ENCODE results near the gene TENM4. TPM values are rescaled to one million over a fixed set of nuclear protein-coding genes. Genes with fewer than 3 reads are reported as not detected.

Gene TENM4
- total RNA-seq, 1 donor from 2014 or later, result 11.9 TPM

DNA sequence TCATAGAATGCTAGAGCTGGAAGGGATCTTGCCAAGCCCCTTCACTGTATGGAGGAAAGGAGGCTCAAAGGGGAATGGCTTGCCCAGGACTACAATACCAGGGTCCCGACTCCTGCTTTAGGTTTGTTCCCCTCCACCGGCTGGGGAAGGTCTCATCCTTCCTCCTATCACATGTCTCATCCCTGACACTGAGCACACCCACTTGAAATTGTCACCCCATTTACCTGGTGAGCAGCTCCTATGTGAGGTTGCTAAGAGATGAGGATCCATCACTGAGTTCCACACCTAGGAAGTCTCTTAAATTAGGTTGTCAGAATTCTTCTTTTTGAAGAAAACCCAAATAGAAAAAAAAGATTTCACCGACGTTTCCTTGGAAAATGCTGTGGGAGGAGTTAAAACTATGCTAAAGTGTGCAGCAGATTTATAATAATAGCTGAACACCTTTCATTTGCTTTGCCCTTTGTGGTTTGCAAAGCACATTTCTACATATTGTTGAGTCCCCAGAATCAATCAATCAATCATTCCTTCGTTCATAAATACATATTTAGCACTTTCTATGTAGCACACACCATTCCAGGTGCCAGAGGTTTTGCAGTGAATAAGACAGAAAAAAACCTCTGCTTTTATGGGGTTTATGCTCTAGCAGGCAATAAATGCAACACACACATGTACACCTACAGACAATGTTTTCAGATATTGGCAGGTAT lies 91.7 kb downstream of the TENM4 start:
- TF ChIP-seq, protein P1, sequence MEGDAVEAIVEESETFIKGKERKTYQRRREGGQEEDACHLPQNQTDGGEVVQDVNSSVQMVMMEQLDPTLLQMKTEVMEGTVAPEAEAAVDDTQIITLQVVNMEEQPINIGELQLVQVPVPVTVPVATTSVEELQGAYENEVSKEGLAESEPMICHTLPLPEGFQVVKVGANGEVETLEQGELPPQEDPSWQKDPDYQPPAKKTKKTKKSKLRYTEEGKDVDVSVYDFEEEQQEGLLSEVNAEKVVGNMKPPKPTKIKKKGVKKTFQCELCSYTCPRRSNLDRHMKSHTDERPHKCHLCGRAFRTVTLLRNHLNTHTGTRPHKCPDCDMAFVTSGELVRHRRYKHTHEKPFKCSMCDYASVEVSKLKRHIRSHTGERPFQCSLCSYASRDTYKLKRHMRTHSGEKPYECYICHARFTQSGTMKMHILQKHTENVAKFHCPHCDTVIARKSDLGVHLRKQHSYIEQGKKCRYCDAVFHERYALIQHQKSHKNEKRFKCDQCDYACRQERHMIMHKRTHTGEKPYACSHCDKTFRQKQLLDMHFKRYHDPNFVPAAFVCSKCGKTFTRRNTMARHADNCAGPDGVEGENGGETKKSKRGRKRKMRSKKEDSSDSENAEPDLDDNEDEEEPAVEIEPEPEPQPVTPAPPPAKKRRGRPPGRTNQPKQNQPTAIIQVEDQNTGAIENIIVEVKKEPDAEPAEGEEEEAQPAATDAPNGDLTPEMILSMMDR (IDR thresholded peaks at IDR 0.05), result no peak
- Histone ChIP-seq H3K9me3 (no peaks in the 10 kb centered on the region), H3K36me3 (no peaks in the 10 kb centered on the region), H3K4me1 (no peaks in the 10 kb centered on the region), H3K4me3 (no peak overlapping the region), H3K27me3 (no peaks in the 10 kb centered on the region), H3K27ac (no peak overlapping the region)
- intact Hi-C loops (cut with DNase I), result no loop called here
- no peak for DNase-seq (ENCODE audit: low spot score in 2 of 2)

- DNase-seq (ENCODE audit: low spot score in 2 of 2), result no peak
- Histone ChIP-seq H3K27ac (no peak overlapping the region), H3K27me3 (no peaks in the 10 kb centered on the region), H3K4me3 (no peak overlapping the region), H3K36me3 (no peaks in the 10 kb centered on the region), H3K9me3 (no peaks in the 10 kb centered on the region), H3K4me1 (no peaks in the 10 kb centered on the region)
- intact Hi-C loops (cut with DNase I), result no loop called here
- TF ChIP-seq, protein P1 (IDR thresholded peaks at IDR 0.05), result no peak
These were observed 94.8 kb downstream of the TENM4 start for GRCh38 chr11:79346021-79346420.

DNA sequence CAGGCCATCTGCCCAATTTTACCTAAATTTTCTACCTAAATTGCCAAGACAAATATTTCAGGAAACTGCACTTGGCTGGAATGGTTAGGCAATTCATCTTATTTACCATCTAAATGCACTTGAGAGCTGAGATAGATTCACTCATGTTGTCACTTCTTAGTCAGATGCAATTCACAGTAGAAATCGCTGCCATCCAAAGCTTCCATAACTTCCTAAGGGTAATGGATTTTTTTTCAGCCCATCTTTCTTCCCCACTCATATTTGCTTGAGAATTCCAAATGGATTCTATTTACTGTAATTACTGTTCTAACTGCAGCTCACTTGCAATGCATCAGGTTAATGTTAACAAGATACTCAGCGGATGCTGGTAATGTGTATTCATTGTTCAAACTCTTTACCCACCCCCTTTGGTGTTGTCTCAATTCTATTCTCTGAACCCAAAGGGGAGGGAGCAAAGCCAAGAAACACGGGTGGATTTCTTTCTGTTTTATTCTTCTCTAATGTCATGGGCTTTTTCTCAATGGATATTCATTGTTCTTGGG lies 96.0 kb downstream of the TENM4 start:
- H3K27ac ChIP-seq, result no peak overlapping the region
- DNase-seq (ENCODE audit: low spot score in 2 of 2), result no peak
- intact Hi-C loops (cut with DNase I), result no loop called here
- H3K4me1 ChIP-seq, result no peaks in the 10 kb centered on the region
- no peaks in the 10 kb centered on the region for H3K27me3 ChIP-seq
- TF ChIP-seq, protein P1 (IDR thresholded peaks at IDR 0.05), result no peak
- no peaks in the 10 kb centered on the region for H3K9me3 ChIP-seq
- H3K36me3 ChIP-seq, result no peaks in the 10 kb centered on the region
- H3K4me3 ChIP-seq, result no peak overlapping the region

DNA sequence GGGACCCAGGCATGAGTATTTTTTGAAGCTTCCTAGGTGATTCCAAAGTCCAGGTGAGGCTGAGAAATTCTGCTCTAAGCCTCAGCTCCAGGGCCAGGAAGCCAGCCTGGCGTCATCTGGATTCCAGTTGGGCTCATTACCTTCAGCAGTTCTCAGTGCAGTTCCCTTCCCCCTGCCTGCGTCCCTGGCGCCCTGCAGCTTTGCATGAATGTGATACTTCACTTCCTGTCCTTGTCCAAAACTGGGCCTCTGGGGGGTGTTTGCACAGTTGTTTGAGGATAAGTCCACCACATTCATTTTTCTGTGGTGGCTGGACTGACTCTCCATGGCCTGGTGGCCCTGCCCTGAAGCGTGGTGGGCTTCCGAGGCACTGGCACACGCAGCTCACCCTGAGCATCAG lies 98.1 kb downstream of the TENM4 start:
- no peak for DNase-seq (ENCODE audit: low spot score in 2 of 2)
- intact Hi-C loops (cut with DNase I), result no loop called here
- no peaks in the 10 kb centered on the region for H3K4me1 ChIP-seq
- H3K4me3 ChIP-seq, result no peak overlapping the region
- TF ChIP-seq, protein P1 (IDR thresholded peaks at IDR 0.05), result no peak
- no peak overlapping the region for H3K27ac ChIP-seq
- no peaks in the 10 kb centered on the region for H3K27me3 ChIP-seq
- H3K9me3 ChIP-seq, result no peaks in the 10 kb centered on the region
- no peaks in the 10 kb centered on the region for H3K36me3 ChIP-seq

- no peak overlapping the region for H3K27ac ChIP-seq
- no peaks in the 10 kb centered on the region for H3K27me3 ChIP-seq
- TF ChIP-seq, protein P1 (IDR thresholded peaks at IDR 0.05), result no peak
- H3K4me1 ChIP-seq, result no peaks in the 10 kb centered on the region
- no peaks in the 10 kb centered on the region for H3K36me3 ChIP-seq
- intact Hi-C loops (cut with DNase I), result no loop called here
- H3K9me3 ChIP-seq, result no peaks in the 10 kb centered on the region
- H3K4me3 ChIP-seq, result no peak overlapping the region
- DNase-seq (ENCODE audit: low spot score in 2 of 2), result no peak
These were observed 98.6 kb downstream of the TENM4 start for GRCh38 chr11:79342236-79342635.
